Daoy (cell line): Measurements from ENCODE around the gene MIF4GD. TPM values are rescaled to one million over a fixed set of nuclear protein-coding genes. Genes with fewer than 3 reads are reported as not detected.
A peak's percentile ranks its signal among the peaks of the same experiment; 100 is the strongest.
"Not testable (repeated sequence)": the region's sequence is repeated elsewhere in the genome, so short reads cannot be mapped to it uniquely, and the experiment has no call there.

Experiments
- DNase-seq: peaks from one replicate; pipeline ENCODE4 v3.0.0-alpha.2; 2015; ENCODE audit warnings: low read depth
- total RNA-seq: library from RNA; depleted of rRNA; stranded (reverse); fragments of >200 nt; shearing (Covaris generic); gene quantifications from 2 replicates; pipeline ENCODE4 v1.2.3, GENCODE V29; 2014

Gene MIF4GD
- total RNA-seq, 1 experiment from 2014 or later, result 6.7 TPM

DNA sequence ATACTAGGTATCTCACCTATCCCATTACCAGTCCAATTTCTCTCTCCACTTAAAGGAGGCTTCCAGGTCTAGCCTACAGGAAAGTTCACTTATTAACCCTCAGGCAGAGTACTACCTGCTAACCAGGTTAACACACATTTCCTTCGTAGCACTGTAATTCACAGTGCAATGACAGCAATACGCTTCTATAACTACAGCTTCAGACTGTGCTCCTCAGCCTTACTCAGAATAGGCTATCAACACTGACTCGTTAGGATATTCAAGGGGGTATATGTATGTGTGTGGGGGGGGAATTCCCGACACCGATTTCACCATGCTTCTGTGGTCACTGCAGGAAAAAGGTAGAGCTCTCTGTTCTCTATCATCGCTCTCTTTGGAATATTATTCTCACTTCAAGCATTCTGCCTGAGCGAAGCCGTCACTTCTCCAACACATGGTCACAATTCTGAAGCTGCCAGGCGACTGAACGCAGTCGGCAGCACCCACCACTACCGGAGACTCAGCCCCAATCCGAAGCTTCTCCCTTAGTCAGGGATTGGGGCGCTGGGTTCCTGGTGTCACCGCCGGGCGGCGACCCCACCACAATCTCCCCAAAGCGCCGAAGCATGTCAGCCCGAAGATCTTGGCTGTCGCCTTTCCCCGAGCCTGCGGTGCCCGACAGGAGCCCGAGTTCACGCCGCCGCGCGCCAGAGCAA is 10.2 kb downstream of the MIF4GD start:
- peak; percentile 27 for DNase-seq

DNA sequence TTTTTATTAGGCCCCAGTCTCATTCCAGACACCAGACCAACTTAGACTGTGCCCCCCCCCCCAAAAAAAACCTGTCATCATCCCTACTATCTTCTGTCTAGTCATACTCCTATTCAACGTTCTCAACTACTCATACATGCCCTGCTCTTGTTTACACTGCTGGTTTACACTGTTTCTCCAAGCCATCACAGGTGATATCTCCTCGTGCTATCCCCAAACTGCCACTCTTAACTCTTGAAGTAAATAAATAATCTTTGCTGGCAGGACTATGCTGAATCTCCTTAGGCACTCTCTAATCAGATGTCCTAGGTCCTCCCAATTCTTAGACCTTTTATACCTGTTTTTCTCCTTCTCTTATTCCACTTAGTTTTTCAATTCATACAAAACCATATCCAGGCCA is 13.8 kb downstream of the MIF4GD start:
- not testable (repeated sequence) for DNase-seq

DNA sequence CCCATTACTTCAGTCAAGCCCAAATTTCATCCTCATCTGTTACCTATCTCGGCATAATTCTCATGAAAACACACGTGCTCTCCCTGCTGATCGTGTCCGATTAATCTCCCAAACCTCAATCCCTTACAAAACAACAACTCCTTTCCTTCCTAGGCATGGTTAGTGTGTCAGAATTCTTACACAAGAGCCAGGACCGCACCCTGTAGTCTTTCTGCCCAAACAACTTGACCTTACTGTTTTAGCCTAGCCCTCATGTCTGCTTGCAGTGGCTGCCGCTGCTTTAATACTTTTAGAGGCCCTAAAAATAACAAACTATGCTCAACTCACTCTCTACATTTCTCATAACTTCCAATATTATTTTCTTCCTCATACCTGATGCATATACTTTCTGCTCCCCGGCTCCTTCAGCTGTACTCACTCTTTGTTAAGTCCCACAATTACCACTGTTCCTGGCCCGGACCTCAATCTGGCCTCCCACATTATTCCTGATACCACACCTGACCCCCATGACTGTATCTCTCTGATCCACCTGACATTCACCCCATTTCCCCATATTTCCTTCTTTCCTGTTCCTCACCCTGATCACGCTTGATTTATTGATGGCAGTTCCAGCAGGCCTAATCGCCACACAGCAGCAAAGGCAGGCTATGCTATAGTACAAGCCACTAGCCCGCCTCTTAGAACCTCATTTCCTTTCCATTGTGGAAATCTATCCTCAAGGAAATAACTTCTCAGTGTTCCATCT is 14.9 kb downstream of the MIF4GD start:
- DNase-seq, result not testable (repeated sequence)

DNA sequence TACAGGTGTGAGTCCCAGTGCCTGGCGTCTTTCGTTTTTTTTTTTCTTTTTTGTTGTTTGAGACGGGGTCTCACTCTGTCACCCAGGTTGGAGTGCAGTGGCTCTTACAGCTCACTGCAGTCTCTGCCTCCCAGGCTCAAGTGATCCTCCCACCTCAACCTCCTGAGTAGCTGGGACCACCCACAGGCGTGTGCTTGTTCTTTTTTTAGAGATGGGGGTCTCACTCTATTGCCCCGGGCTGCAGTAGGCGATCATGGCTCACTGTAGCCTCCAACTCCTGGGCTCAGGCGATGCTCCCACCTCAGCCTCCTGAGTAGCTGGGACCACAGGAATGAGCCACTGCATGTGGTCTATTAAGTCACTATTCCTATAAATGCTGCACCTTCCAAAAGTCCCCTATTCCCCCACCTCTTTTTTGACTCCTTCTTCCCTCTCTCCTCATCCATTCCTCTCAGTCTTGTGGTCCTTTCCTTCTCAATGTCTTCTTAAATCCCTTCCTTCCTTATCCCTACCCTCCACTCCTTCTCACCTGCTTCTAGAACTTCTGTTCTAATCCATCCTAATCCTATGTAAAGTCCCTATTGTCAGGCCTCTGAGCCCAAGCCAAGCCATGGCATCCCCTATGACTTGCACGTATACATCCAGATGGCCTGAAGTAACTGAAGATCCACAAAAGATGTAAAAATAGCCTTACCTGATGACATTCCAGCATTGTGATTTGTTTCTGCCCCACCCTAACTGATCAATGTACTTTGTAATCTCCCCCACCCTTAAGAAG is 18.8 kb downstream of the MIF4GD start:
- no peak for DNase-seq

DNA sequence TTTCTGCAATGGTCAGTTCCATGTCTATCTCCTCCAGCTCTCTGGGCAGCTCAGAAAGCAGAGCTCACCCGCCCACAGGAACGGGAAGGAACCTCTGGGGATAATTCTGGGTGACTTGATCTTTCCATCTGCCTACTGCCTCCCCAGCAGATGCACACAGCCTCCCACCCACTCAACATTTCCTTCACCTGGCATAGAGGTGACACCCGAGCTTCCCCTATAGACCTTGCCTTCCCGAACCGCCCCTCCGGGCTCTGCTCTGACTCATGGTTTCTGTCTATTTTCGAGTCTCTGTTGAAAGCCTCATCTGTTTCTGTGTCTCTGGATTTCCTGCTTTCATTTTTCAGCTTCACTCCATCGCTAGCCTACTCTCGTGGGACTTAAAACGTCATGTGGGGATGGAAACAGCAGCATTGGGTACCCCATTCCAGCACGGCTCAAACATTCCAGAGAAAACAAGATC is 21.0 kb downstream of the MIF4GD start:
- peak; percentile 59 for DNase-seq

DNA sequence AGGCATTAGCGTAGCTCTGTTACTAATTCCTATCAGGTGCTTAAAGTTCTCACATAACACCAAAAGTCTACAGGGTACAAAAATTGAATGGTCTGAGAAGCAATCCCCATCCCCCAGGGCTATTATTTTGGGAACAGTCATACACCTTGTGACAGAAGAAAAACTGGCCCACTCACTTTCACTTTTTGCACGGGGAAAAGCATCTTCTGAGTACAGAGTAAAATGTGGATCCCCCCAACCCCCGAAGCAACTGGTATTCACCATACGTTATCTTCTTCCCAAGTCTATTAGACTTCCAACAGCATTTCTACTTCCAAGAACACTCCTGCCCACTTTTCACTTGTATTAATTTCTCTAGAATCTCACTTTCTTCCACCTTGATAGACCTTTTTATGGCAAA is 21.5 kb downstream of the MIF4GD start:
- DNase-seq, result no peak

DNA sequence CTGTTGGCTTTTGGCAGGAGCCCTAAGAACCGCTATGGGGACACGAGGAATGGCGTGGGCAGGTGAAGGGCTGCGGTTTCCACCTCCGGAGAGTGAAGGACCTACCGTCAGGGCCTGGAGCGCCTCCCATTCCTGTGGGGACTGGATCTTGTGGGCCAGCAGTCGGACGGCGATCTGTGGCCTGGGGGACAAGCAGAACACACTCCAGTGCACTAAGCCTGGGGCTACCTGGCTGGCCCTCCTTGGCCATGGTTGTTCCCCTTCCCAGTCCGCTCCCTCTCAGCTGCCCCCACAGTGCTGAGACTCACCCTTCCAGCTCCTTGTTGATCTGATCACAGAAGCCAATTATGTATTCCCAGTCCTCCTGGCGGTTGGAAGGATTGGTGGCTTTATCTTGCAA is 24.6 kb downstream of the MIF4GD start:
- no peak for DNase-seq

DNA sequence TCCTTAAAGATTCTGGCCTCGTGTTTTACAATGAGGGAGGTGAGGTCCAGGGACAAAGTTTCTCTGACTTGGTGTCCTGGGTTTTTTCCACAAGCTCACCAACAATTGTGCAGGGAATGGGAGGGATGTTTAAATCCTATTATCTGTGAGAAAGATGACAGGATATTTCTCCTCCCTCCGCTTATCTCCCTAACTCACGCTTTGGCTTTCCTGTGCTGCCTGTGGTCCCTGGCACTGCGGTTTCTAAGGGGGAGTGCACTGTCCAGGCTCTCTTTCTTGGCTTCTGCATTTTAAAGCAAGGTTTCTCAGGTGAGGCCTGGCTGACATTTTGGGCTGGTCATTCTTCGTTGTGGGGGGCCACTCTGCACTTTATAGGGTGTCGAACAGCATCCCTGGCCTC is 26.0 kb downstream of the MIF4GD start:
- DNase-seq, result no peak

DNA sequence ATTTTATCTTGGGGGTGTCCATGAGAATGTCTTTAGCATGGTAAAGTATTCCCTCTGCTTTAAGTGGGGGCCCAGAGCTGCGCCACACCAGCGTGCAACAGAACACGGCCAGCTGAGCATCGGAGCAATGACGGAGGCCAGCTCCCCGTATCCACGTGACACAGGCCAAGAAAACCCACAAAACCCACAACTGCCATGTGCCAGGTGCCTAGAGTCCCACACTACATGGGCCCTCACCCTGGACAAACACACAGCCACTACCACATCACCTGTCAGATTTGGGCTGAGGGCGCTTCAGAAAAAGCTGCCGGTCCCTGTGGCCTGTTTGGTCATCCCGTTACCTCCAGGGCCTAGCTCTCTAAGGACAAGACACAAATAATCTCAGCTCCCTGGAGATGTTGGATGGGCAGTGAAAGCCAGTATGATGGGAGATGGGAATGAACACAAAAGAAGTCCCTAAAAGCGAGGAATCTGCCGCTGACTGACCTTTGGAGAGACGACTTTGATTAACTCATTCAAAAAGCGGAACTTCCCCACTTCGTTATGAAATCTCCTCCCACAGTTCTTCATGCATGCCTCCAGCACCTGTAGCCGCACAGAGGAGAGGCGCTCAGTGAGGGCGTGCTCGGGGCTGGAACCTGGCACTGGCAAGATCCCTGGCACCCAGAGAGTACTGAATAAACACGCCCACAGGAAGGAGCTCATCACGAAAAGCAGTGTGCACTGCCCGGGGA is 26.7 kb downstream of the MIF4GD start:
- DNase-seq, result no peak

DNA sequence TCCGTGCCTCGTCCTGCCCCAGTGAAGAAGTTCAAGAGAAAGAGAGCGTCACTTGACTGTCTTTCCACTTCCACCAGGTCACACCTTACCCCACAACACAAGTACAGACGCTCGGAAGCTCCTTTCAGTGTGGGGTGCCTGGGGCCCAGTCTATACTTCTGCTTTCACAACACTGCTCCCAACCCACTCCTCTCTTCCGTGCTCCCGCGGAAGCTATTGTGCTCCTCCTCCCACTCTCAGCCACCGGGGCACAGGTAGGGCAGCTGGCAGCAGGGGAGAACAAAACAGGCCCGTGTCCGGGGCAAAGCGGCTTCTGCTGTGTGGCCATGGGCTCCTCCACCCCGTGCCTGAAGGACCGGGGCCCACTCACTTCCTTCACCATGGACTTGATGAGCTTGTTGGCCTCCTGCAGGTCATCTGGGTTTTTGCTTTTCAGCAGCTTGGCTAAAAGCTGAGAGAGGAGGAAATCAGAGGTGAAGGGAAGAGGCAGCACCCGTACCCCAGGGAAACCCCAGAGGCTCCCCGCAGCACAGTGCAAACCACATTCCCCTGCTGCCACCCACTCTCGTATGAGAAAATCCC is 28.5 kb downstream of the MIF4GD start:
- DNase-seq, result no peak

DNA sequence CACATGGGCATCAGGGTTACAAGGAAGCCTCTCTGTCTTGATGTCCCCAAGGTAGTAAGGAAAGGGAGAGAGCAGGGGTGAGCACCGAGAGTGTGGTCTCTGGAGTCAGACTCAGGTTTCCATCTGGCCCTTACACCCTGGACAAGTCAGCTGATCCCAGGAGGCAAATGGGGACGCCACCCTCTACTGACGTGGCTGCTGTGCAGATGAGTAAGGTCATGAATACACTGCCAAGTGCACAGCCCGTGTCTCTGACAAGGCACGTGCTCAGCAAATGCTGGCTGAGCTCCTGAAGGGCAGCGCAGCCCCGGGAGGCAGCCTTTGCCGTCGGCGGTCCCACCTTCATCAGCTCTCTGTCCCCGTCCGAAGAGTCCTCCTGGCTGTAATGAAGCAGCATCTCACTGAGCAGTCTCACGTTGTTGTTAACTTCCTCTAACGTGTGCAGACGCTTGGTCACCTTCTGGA is 29.0 kb downstream of the MIF4GD start:
- peak; percentile 37 for DNase-seq

DNA sequence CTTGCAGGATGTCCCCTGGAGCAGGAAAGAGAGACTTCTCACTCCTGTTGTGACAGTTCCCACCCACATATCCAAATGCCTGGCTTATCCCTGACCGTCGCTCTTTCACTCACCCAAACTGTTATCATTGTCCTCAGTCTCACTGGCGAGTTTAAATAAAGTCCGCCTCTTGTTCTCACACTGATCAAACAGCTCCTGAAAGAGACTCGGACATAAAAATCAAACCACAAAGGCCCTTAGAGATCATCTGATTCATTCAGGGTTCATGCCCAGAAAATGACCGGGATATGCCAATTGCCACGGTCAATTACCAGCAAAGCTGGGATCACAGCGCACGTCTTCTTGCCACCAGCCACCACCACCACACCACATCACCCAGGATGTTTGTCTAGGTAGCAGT is 29.5 kb downstream of the MIF4GD start:
- no peak for DNase-seq

DNA sequence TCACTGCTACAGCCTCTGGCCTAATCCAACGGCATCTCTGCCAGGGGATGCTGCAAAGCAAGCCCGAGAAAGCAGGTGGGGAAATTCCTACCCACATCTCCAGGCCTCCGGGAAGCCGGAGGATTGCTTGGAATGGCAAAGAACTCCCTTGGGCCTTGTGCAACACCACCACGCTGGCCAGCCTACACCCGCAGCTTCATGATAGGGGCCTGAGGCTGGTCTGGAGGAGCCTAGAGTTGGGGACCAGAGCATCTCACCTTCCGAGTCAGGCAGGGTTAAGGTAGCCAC is 29.9 kb downstream of the MIF4GD start:
- DNase-seq, result no peak

DNA sequence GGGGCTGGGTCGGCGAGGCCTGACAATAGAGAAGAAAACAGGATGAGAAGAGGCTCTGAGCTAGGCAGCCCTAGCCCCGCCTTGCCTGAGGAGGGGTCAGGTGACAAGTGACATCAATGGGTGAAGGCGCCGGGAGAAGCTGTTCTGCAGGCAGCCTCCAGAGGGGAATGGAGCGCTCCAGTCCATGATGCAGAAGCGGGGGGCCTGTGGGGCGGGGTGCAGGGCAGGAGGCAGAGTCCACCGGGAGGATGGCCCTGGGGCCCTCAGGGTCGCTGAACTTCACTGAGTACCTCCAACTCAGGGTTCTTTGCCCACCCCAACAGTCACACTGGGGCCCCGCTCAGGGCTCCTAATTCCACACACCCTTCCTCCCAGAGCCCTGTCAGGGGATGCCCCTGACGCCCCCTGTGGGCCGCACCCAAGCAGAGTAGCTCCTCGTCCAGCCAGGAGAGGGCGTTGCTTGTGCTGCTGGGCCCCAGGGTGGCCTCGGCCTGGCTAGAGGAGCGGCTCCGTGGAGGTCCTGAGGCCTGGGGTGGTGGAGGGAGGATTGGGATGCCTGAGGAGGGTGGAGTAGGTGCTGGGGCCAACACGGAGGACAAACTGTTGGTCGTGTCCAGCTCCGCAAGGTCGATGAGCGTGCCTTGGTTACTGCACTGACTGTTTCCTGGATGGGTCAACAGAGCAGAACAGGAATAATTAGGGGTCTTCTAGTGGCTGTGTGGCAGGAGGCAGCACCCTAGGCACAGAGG is 30.5 kb downstream of the MIF4GD start:
- peak; percentile 59 for DNase-seq

DNA sequence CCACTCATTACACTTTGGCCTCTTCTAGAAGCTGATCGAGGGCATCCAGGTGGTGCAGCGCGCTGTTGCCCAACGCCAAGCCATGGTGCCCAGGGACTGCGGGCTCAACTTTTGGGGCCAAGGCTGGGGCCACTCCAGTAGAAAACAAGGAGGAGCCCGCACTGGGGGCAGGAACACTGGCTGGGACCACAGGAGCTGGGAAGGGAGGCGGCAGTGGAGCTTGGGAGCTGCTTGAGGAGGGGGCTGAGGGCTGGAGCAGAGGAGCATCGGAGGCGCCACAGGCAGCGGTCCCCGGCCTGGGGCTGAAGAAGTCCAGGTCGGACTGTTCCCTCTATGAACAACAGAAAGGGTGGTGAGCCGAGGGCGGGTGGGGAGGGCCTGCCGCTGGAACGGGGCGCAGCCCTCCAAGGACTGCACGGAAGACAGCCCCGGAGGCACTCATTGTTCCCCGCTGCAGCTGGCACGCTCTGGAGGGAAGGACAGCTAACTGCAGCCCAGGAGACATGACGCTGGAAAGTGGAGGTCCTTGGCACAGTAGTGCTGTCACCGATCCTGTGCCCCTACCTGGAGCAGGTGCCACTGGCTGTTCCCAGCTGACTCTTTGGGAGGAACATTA is 31.1 kb downstream of the MIF4GD start:
- no peak for DNase-seq

DNA sequence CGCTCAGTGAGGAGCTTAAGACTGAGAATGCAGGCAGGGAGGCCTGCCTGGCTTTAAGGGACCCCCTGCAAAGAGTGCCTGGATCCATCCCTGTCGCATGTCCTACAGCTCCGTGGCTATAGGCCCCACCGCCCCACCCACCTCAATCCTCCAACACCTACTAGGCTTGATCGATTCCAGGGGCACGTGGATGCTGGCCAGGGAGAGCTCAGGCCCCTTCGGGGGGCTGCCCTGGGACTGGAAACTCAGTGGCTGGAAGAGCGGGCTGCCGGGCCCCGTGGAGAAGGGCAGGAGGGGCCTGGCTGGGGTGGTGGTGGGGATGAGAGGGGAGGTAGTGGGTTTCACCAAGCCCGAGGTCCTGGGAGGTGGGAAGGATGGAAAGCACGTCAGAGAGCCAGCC is 31.8 kb downstream of the MIF4GD start:
- no peak for DNase-seq

DNA sequence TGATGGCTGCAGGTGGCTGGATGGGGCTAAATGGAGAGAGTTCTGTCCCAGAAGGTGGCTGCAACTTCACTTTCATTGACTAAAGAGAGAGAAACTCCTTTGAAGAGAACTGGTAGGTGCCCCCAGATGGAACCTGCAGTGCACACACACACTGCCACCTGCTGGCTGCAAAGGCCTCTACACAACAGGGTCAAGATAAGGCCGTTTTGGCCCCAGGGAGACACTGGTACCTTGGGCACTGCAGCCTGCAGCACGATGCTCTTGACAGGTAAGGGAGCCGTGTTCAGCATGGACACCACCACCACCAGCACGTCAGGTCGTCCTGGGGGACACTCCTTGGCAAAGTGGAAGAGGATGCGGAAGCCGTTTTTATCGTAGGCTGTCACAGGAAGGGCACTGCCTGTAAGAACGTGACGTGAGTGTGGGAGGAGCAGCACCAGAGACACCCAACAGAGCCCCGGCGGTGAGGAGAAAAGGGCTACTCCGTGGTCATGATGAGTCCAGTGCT is 32.3 kb downstream of the MIF4GD start:
- peak; percentile 71 for DNase-seq

DNA sequence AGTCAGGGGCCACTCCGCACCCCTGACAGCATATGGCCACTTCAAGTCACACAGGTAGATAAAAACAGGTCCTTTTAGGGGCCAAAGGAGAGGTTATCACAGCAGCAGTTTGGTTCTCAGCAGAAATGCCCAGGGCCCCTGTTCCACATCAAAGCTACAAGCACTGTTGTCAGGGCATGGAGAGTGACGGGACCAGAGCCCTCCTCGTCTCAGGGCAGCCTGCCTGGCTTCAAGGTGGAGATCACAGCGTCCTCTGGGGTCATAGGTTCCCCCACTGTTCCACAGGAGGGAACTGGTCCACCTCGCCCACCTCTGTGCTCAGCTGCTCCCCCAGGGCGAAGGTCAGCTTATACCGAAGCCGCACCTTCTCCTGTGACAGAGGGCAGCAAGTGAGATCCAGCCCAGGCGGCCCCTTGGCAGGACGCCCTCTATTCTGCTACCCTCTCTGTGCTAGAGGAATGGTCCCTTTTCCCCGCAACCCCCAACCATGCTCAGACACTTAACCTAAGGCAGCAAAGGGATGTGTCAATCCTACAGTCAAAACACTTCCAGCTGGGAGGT is 32.9 kb downstream of the MIF4GD start:
- DNase-seq, result no peak

DNA sequence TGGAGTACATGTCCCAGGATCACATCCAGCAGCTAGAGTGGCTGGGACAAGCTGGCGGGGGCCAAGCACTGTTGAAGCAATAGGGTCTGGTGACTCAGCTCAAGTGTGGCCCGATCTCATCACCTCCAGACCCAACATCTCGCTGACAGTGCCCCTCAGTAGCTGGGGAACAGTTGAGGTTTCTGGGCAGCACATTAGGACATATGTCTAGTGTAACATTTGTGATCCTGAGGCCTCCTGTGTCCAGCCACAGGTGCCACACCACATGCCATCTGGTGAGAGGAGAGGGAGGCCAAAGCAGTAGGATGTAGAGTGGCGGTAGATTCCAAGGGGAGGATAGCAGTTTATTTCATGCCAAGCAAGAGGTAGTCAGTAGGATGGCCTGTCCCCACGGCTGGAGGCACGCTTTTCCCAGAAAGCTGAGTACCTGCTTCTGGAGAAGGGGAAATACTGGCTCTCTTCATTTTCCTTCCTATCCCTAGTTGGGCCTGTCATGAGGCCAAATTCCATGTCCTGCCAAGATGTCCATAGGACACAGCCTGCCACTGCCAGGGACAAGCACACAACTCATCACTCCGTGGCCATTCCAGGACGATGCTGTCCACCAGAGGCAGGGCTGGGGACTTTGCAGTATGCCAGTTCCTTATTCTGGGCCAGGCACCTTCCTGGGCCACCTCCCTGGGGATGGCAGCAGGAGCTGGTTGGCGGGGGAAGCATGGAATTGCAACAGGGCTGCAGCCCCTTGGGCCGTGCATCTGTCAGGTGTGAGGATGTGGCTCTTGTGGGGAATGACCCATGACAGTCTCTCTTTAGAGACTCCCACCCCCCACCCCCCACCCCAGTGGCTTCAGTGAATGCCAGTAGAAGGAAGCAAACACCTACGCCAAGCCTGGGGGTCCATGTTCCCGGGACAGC is 33.7 kb downstream of the MIF4GD start:
- no peak for DNase-seq
